GM21786 (cell line): ENCODE results near the gene OTOG.

ENCODE experiments used
- ATAC-seq: cut with Tn5 transposase; IDR thresholded peaks from one replicate; pipeline ENCODE4 v1.9.1; 2021; ENCODE audit not compliant: unreplicated experiment

The OTOG gene

DNA sequence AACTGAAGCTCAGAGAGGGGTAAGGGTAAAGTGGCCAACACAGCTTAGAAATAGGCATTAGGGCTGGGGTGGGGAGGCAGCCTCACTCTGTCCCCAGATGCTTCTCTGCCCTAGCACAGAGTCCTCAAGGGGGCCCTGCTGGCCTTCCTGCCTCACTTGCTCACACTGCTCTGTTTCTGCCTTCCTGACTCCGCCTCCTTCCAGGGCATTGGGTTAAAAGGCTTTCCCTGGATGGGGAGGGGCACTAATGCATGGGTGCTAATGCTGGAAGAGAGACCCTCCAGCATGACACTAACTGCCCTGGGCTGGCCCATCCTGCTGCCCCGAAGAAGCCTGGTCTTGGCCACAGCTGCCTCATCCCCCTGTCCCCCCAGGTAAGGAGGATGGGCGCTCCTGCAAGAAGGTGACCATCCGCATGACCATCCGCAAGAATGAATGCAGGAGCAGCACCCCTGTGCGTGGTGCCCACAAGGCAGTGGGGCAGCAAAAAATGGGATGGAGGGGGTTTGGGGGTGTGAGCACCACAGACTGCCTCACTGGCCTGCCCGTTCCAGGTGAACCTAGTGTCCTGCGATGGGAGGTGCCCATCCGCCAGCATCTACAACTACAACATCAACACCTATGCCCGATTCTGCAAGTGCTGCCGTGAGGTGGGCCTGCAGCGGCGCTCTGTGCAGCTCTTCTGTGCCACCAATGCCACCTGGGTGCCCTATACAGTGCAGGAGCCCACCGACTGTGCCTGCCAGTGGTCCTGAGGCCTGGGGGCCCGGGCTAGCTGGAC, 98.3 kb downstream of the OTOG start:
- ATAC-seq: no peak

DNA sequence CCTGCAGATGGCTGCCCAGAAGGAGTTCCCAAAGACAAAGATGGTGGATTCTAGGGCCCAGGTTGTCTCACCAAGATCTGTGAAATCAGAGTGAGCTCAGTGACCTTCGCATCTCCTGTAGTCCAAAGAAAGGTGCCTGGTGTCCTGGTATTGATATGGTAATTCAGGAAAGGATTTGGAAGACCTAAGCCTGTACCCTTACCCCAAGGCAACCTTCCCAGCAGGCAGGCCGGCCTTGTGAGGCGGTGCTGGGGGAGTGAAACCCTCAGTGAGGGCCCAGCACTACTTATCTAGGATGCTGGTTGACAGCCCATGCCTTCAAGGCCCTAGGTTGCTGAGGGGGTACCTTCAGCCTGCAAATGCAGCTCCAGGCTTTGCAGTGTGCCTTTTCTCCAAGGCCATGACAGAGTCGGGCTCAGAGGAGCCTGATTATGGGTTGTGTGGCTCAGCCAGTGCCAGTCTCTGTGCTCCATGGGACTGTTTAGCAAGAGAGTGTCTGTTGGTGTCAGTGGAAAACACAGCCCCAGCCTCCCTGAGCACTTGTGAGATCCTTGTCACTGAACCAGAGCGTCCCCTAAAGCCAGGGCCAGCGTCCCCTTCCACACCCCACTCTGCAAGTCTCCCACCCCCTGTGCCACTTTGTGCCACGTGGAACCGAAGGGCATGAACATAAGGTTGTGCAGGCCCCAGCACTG, 99.5 kb downstream of the OTOG start:
- ATAC-seq: no peak

DNA sequence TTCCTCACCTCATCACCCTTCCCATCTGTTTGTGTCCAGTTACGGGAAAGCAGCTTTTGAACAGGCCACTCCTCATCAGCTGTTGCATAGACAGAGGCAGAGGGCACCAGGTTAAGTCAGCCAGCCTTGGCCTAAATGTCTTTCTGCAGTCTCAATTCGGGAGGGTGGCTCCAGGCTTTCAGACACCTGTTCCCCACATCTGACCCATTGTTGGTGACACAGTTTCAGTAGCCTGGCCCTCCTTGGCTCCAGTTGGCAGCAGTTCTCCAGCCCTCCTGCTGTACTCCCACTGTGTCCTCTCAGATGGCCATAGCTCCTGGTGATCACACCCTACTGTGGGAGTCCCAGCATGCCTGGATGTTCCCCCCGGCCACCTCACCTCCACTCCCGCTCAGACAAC, 101.5 kb downstream of the OTOG start:
- no peak for ATAC-seq

DNA sequence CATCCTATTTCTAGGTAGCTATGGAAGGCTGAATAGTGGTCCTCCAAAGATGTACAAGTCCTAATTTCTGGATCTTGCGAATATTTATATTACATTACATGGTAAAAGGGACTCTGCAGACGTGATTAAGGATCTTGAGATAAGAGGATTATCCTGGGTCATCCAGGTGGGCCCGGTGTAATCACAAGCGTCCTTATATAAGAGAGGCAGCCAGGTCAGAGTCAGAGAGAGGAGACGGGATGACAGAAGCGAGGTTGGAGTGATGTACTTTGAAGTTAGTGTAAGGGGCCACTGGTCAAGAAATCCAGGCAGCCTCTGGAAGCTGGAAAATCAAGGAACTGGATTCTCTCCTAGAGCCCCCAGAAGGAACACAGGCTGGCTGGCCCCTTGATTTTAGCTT, 102.2 kb downstream of the OTOG start:
- ATAC-seq: no peak

DNA sequence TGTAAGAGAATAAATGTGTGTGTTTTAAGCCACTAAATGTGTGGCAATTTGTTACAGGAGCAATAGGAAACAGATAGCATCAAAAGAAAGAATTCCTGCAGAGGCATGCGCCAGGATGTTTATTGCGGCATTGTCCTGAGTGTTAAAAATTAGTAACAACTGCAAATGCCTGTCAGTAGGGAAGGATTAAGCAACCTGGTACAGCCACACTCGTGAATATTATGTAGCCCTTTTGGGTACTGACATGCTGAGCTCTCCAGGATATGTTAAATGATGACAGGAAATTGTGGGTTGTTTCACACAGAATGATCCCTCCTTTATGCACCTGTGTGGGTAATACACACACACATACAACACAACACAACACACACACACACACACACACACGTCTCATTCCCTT, 102.6 kb downstream of the OTOG start:
- no peak for ATAC-seq

DNA sequence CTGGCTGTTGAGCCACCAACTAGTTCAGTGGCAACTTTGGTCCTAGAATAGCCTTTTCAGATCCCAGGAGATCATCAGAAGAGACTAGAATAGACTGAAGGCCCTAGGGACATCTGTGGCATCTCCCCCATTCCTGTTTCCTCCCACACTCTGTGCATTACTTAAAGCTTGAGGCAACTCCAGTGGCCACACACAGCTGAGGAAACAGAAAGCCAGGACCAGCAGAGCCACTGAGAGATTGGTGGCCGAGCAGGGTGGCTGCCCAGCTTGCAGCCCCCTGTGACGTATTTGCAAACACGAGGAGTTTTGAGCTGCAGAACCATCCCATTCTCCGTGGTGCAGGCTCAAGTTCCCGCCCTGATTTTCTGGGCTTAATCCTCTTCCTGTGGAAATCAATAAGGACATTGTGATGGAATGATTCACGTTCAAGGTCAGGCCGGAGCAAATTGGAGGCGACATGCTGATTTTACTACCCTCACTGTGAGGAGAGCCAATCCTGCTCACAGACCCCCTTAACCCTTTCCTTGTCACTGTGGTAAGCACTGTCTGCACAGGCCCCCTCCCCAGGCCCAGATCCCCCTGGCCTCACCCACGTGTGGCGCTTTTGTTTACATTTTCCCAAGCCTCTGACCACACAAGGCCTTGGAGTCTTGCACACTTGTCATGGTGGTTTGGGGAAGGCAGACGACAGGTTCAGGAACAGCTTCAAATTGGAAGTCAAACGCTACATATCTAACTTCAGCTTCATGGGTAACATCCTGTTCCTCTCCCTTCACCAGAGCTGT, 103.3 kb downstream of the OTOG start:
- no peak for ATAC-seq

DNA sequence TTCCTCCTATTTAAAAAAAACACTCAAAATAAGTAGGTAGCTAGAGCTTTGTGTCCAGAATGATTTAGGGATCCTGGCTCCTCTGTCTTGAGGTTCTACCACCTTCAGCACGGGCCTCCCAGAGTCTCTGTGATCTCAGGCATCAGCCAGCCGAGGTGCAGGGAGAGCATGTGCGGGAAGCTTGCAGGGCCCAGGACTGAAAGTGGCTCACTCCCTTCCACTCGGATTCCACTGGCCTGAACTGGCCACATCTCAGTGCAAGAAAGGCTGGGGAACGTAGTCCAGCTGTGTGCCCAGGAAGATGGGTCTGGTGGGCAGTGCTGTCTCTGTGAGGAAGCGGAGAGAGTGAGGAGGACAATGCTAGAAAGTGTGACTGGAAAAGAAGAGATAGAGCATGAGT, 104.0 kb downstream of the OTOG start:
- no peak for ATAC-seq

DNA sequence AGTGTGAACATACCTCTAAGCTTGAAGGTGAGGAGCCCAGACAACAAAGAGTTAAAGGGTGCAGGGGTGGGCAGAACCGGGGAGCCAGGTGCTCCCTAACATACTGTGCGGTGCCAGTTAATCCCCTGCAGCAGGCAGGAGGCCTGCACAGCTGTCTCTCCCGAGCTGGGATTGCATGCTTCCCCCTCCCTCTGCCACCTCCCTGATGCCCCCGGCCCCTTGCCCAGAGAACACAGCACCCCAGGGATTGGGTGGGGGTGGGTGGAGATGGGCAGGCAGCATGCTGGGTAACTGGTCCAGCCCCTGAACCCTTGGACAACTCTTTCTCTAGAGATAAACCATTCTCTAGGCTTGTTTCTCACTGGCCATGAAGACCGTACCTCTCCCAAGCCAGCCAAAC, 104.6 kb downstream of the OTOG start:
- no peak for ATAC-seq

DNA sequence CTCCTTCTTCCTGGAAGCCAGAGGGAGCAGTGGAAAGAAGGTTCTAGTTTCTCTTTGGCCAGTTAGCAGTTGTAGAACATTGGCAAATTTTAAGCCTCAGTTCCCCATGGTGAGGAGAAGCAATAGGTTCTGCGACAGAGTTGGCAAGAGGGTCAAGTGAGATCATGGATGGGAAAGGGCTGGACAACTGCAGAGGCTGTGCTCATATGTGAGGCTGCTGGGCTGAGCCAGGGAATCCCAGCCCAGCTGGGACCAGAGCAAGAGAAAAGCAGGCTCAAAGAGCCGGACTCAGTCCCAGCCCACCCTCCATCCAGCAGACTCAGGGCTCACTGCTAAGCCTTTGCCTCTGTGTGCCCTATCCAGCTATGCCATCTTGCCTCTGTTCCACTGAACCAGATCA, 105.5 kb downstream of the OTOG start:
- ATAC-seq: no peak

DNA sequence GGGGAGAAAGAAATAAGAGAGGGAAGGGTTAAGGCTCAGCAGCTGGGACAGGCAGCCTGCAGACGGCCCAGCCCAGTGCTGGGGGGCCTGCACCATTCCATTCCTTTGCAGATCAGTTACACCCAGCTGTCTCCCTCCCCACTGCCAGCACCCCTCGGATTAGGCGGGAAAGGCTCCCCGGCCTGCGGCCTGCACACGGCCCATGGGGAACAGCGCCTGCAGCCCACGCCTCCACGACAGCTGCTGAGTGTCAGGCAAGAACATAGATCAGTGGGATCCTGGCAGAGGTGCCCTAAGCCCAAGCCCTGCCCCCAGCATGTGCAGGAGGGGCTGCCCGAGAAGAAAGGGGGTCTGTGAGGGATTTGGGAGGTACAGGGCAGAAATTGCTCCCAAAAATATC, 106.6 kb downstream of the OTOG start:
- ATAC-seq: no peak

DNA sequence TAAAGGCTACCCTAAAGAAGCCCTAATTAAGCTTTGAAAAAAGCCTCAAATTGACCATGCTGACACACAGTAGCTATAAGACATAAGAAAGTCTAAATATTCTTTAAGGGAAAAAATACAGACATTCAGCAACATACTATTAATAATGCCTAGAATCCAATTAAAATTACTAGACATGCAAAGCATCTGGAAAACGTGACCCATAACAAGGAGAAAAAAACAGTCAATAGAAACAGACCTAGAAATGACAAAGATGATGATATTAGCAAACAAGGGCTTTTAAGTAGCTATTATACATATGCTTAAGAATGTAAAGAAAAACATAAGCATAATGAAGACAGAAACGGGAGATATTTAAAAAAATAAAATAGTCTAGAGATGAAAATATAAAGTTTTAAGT, 108.6 kb downstream of the OTOG start:
- ATAC-seq: no peak

DNA sequence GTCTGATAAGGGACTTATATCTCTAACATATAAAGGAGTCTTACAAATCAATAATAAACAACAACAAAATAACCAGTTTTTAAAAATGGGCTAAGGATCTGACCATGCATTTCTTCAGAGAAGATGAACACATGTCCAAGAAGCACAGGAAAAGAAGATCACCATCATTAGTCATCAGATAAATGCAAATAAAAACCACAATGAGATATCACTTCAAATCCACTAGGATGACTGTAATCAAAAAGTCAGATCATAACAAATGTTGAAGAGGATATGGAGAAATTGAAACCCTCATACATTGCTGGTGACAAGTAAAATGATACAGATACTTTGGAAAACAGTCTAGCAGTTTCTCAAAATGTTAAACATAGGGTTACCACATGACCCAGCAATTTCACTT, 111.2 kb downstream of the OTOG start:
- ATAC-seq: no peak

DNA sequence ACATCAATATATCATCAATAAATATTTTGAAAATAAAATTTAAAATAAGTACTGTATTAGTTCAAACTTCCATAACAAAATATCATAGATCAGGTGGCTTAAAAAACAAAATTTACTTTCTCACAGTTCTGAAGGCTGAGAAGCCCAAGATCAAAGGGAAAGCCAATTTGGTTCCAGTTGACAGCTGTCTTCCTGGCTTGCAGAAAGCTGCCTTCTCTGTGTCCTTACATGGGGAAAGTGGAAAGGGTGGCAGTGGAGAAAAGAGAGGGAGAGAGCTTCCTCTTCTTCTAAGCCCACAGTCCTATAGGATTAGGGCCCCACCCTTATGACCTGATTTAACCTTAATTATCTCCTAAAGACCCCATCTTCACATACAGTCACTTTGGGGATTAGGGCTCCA, 121.1 kb downstream of the OTOG start:
- no peak for ATAC-seq

DNA sequence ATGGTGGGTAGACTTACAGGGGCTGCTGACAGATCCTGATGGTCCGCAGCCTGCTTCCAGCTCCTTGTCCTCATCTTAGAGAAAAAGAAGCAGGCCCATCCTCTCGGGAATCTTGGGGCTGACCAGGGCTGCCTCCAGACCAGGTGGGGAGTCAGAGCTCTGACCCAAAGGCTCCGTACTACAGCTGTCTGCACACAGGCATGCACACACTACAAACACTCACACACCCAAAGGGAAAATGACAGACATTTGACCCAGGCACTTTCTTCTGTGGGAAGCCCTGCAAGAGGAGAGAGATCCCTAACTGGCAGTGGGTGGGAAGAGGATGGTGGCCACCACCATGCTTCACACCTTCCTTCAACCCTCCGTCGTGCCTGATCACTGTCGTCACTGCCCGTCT, 125.4 kb downstream of the OTOG start:
- ATAC-seq: no peak

DNA sequence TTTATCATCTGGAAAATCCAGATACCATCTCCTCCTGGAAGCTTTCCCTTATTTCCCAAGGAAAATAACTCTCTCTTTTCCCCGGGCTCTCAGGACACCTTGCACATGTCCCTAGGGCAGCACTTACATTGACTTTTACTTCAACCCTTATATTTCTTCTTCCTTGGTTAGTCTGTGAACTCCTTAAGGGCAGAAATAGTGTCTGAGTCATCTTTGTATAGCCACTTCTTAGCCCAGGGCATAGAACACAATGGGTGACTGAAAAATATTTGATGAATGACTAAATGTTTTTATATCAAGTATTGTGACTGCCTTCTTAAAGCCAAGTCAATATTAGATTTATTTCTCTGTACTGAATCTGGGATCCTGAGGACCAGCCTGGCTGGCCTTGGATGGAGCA, 126.9 kb downstream of the OTOG start:
- no peak for ATAC-seq

DNA sequence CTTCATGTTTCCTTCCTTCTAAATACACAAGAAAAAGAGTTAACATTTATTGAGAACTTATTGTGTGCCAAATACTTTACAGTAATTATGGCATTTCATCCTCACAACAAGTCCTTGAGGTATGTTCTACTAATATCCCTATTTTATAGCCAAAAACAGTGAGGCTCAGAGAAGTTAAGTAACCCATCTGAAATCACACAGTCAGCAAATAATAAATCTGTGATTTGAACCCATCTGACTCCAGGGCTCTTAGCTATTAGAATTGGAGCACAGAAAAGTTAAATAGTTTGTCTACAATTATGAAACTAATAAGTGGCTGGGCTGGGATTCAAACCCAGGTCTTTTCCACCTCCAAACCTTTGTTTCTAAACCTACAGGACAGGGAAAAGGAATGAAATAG, 135.8 kb downstream of the OTOG start:
- no peak for ATAC-seq

DNA sequence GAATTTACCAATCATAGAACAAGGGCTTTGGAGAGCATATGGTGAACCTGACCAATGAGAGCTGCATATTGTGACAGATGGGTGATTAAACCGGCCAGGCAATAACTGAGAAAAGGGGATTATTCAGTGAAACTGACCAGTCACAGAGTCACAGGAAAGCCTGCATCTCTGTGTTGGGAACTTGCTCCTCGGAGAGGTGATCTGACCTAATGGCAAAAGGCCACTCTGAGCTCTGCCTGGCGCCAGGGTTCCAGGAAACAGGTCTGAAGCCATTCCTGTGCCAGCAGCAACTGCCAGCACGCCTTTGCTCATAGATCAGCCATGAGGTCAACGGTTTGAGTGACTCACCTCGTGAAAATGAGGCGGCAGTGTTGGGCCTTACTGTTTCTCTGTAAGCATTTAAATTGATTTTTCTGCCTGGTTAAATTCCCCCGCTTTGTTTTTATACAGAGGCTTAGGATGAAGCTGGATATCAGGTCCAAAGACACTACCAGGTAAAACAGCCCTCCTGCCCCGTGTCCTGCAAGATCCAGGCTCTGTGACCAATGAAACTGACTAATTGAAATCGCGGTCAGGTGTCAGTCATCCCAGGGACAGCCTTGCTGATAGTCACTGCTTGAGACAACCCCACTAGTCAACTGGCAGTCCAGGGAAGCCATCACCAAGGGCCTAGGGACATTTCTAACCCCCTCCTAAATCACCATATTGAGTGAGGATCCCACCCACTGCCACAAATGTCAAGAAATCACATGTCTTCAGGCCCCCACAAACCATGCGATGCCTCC, 136.5 kb downstream of the OTOG start:
- no peak for ATAC-seq

DNA sequence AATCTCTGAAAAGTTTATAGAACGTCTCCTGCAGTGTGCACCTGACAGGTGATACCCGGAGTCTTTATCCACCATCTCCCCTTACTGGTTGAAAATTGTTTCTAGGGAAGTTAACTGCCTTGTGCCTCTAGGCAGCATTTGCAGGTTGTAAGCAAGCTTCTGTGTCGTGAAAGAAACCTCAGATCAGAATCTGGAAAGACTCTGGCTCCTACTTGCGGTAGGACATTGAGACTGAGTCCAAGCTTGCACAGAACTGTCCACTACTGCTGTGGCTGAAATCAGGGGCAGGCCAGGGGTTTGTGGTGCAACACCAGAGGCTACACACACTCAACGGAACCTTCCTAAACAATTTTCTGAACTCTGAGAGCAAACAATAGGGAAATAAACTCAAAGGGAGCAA, 137.5 kb downstream of the OTOG start:
- no peak for ATAC-seq

DNA sequence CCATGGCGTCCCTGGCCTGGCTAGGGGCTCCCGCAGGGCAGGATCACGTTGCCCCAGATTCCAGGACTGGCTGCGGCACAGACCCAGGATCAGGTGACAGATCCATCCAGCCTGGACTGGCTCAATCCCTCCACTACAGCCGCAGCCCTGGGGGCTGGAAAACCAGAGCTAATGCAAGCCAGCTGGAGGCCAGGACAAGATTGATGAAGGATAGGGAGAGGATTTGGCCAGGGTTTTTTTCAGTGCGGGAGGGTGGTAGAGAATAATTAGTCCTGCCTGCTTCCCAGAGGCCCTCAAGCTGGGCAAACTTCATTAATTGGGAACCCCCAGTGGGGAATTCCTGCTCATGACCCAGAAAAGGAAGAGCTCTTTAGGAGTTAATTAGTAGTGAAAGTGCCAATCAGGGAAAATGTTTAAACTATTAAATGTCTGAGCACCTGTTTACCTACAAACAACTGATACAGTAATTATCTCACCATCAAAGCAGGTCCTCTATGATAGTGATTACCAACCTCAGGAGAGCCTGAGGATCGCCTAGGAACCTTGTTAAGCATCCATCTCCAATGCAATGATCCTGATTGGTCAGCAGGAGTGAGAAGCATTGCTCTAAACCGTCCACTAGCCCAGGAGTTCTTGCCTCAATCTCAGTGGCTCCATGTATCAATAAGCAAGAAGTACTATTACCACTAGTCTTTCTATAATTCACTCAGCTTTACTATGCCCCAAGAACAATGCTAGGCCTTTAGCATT, 139.3 kb downstream of the OTOG start:
- no peak for ATAC-seq

DNA sequence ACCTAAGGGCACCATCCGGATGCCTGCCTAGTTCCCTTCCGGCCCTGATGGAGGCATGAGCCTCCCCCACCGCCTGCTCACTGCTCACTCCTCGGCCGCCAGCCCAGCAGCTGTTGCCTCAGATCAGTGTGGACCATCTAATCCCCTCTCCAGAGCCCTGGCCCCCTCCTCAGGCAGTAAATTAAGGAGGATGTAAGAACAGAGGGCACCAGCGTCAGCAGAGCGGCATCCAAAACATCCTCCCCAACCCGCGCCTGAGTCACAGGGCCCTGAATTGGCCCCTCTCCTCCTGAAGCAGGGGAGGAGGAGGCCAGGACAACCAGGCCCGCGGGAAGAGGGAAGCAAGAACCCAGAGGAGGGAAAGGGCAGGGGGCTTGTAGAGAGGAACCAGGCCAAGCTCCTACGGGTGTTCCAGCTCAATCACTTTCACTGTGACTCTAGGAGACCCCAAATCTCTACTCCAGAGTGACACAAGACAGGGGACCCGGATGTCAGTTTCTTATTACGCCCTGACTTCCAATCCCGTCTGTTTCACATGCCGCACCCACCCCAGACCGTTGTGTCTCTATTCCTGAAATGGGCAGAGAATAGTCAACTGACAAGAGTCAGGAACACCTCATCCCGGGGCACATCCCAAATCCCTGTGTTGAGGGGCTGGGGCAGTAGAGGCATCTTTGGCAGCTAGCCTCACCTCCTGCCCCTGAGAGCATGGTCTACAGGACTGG, 141.0 kb downstream of the OTOG start:
- ATAC-seq: no peak
